GM18517 (cell line): ENCODE data around the gene KRTAP10-2.
"Not testable (repeated sequence)": the region's sequence is repeated elsewhere in the genome, so short reads cannot be mapped to it uniquely, and the experiment has no call there.

Experiments used
- ATAC-seq: cut with Tn5 transposase; IDR thresholded peaks from one replicate; pipeline ENCODE4 v1.9.1; 2021; ENCODE audit warnings: mild to moderate bottlenecking, moderate library complexity; ENCODE audit not compliant: unreplicated experiment

The KRTAP10-2 gene

DNA sequence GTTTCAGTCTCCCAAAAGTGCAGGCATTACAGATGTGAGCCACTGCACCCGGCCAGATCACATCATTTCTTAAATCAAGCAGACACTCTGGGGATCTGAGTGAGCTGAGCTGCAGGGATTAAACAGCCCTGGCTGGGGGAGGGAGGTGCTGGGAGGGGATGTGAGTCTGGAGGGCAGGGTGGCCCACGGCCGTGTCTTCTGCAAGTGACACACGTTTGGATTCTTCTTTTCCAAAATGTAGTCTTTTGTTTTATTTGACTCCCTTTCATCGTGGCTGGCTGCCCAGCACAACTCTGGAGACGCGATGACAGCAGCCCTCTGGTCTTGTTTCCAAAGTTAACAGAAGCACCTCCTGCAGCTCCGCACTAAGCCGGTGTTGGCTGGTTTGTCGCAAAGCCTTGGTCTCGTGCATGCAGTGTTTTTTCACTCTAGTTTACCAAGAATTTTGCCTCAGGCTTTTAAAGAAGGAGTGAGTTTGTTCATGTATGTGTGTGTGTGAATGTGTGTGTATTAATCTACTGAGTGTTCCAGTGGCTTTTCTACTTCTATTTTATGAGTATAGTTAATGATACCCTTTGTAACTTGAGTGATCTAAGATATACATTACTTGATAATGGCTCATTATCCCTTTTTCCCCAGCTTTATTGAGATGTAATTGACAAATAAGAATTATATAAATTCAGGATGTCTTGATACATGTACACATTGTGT, 31.9 kb upstream of the KRTAP10-2 start:
- ATAC-seq: no peak

- ATAC-seq: no peak
These were observed 30.8 kb upstream of the KRTAP10-2 start for GRCh38 chr21:44582055-44582454.

DNA sequence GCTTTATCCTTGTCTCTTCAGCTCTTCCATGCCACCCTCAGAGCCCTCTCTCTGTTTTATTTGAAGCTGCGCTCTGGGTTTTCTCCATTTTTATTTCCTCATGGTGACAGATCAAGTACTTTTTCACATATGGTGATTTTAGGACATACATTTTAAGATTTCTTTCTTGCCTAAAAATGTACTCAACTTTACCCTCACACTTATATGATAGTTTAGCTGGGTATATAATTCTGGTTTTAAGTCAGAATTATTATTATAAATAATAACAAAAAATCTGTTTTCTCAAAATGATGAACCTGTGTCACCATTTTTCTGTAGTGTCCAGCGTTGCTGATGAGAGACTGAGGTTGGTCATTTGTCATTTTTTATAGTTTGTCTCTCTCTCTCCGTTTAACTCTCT, 29.9 kb upstream of the KRTAP10-2 start:
- ATAC-seq: no peak

GRCh38 chr21:44580231-44580821, 29.0 kb upstream of the KRTAP10-2 start, which contains the start of gene KRTAP10-5:
TSS of gene KRTAP10-5 (minus strand) at chr21:44580604. CDS start at chr21:44580578, 26 bp downstream.
- not testable (repeated sequence) for ATAC-seq

DNA sequence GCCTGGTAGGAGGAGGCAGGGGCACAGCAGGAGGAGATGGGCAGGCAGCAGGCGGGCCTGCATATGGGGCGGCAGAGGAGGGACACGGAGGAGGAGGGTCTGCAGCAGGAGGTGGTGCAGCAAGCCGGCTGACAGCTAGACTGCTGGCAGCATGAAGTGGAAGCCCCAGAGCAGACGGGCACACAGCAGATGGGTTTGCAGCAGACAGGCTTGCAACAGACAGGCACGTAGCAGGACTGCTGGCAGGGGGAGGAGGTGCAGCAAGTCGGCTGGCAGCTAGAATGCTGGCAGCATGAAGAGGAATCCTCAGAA, 28.5 kb upstream of the KRTAP10-2 start:
- no peak for ATAC-seq

- no peak for ATAC-seq
These were observed 27.9 kb upstream of the KRTAP10-2 start for GRCh38 chr21:44579056-44579832.

DNA sequence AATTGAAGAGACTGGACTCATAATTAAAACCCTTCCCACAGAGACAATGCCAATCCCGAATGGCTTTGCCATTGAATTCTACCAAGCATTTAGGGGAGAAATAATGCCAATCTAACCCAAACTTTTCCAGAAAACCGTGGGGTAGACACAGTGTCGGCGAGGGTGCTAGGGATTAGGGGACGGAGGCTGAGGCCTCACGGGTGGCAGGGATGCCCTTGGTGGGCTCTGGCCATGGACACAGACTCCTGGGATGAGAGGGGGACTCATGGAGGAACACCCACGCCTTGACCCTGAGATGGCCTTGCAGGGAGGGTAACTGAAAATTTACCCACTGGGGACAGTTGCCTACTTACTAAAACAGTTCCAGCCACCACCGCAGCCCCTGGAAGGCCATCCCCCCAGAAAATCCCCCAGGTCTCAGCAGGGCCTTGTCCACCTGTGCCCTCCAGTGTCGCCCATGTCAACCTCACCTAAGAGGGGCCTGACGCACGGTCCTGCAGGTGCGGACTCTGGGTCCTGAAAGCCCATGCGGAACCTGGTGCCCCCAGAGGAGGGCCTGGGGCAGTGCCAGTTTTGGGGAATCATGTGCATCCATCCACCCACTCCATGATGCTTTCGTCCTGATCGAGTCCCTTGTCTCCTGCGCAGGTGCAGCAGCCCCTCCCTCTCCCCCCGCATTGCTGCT, 27.2 kb upstream of the KRTAP10-2 start:
- no peak for ATAC-seq

GRCh38 chr21:44576025-44576420, 24.7 kb upstream of the KRTAP10-2 start:
- no peak for ATAC-seq

DNA sequence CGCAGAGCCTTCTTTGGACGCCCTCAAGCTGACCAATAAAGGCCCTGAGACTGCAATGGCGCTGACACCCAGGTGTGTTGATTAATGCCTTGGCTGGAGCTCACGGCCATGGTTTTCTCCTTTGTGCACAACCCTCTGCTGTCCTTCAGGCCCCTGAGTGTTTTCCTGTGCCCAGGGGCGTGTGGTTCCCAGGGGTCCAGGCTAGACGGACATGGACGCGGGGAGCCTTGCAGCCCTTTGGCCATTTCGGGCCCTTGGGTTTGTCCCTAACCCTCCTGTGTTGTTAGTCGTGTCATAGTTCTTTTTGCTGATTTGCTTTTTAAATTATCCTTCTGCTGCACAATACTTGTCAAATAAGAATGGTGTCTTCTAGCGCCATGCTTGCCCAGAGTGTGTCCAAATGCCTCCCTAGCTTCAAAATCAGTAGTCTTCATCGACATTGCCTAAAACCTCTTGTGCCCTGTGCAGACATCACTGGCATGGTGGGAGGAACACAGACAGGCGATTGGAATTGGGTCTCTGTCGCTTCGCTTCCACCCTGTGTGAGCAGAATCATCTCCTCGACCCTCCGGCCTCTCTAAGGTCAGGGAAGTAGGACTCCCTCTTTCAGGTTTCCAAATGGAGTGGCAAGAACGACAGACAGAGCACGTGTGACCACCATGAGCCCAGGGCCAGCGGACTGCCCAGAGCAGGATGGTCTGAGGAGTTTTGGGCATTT, 24.2 kb upstream of the KRTAP10-2 start:
- no peak for ATAC-seq

DNA sequence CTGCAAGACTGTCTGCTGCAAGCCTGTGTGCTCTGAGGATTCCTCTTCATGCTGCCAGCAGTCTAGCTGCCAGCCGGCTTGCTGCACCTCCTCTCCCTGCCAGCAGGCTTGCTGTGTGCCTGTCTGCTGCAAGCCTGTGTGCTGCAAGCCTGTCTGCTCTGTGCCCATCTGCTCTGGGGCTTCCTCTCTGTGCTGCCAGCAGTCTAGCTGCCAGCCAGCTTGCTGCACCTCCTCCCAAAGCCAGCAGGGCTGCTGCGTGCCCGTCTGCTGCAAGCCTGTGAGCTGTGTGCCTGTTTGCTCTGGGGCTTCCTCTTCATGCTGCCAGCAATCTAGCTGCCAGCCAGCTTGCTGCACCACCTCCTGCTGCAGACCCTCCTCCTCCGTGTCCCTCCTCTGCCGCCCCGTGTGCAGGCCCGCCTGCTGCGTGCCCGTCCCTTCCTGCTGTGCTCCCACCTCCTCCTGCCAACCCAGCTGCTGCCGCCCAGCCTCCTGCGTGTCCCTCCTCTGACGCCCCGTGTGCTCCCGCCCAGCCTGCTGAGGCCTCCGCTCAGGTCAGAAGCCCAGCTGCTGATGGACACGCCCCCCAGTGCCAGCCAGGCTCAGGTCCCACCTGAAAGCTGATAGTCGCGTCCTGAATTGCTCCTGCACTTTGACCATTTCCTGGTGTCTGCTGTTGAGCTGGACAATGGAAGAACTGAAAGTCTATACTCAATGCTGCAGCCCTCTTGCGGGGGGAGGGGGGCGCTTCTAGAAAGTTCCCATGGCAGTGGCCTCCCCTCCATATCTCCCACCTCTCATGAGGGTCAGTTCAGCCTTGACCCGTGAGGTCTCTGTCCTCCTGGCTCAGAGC, 23.4 kb upstream of the KRTAP10-2 start:
- ATAC-seq: no peak

DNA sequence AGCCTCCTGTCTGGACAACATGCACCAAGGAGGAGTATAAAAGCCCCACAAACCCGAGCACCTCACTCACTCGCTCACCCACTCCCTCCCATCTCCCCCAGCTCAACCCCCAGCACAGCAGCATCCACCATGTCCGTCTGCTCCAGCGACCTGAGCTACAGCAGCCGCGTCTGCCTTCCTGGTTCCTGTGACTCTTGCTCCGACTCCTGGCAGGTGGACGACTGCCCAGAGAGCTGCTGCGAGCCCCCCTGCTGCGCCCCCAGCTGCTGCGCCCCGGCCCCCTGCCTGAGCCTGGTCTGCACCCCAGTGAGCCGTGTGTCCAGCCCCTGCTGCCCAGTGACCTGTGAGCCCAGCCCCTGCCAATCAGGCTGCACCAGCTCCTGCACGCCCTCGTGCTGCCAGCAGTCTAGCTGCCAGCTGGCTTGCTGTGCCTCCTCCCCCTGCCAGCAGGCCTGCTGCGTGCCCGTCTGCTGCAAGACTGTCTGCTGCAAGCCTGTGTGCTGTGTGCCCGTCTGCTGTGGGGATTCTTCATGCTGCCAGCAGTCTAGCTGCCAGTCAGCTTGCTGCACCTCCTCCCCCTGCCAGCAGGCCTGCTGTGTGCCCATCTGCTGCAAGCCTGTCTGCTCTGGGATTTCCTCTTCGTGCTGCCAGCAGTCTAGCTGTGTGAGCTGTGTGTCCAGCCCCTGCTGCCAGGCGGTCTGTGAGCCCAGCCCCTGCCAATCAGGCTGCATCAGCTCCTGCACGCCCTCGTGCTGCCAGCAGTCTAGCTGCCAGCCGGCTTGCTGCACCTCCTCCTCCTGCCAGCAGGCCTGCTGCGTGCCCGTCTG, 22.5 kb upstream of the KRTAP10-2 start, which contains the start of gene KRTAP10-4:
Gene KRTAP10-4 (plus strand): TSS at position 100 of the 827 bp plus-strand sequence. CDS start 30 bp downstream, at position 130.
- ATAC-seq: not testable (repeated sequence)

- ATAC-seq: no peak
These were observed 21.8 kb upstream of the KRTAP10-2 start for GRCh38 chr21:44572959-44573583.

- no peak for ATAC-seq
These were observed 20.8 kb upstream of the KRTAP10-2 start for GRCh38 chr21:44571844-44572782.

DNA sequence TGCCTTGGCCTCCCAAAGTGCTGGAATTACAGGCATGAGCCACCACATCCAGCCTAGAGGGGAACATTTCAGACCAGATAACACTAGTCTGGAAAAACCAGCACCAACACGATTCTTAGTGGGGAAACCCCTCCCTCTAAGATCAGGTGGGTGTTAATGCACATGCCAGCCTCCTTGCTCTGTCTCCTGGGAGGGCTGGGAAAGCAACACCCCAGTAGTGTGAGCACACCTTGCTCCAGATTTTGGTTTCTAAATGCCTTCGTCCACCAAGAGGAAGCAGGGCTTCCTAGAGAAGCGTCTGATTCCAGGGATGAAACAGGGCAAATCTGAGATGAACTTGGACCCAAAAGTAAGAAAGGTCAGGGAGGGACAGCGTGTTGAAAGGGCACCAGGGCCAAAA, 20.0 kb upstream of the KRTAP10-2 start:
- ATAC-seq: no peak

GRCh38 chr21:44569861-44570517, 18.7 kb upstream of the KRTAP10-2 start:
- ATAC-seq: no peak

DNA sequence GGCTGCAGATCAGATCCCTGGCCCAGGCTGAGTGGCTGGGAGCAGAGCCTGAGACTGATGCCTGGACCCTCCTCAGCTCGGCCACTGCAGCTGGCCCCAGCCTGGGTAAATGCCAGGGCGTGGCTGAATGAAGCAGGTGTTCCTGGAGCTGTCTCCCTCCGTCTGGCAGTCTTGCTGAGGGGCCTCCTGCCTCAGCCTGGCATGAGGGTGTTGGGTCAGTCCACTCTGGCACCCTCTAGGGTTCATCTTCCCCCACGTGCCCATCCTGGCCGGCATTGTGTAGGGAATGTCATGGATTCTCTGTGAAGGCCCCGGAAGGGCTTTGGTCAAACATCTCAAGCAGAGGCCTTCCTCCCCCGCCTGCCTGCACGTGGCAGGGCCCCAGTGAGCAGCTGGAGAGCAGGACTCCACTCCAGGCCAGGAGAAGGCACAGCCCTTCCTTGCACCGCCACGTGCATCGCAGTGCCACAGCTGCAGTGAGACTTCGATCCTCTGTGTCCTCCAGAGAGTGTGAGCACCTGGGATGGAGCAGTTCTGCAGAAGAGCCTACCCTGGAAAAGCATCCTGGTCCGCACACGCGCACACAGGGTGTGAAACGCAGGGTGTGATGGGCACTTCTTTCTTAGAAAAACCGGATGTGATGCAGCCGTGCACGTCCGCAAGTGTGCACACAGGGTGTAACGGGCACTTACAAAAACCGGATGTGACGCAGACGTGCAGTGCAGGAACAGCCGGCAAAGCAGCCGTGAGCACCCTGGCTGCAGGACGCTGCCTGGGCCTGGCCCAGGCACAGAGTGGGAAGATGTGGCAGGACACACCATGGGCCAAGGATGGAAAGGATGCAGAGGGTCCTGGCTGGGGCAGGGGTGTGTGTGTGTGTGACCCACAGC, 17.6 kb upstream of the KRTAP10-2 start:
- no peak for ATAC-seq
